Limb (tissue), 2 donors: ENCODE measurements around the gene GJC1.

Source experiments
- DNase-seq, 2 donors: peaks; one replicate each; pipeline ENCODE4 v3.0.0-alpha.2; 2016; ENCODE audit errors: extremely low spot score in 2 of 2

GJC1 gene

DNA sequence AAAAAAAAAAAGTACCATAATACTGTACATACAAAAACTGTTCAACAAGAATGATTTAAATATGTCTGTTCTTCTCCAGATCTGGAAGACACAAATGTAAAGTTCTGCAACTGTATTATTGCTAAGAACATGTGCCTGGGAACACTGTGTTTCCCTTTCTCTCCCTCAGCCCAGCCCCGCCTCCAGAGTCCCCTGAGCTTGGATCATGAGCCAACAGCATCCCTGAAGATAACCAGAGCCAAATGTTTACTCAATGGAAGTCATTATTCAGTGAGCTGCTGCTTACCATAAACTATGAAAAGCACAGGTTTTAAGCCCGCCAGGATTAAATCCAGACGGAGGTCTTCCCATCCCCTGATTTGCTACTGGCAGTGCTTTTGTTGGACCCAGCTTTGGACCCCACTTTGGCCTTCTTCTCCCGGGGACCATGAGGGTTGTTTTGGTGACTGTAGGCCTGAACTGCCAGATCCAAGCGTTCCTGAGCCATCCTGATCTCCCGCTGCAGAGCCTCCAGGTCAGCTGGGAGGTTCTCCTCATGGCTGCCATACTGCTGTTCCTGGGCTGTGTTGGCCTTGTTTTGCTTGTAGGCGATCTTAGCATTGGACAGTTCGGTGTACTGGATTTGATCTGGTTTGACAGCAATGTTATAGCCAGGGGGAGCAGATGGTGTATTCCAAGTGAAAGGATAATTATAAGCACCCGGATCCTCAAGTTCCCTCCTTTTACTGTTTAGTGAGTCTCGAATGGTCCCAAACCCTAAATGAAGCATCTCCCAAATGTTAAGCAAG lies 25.6 kb downstream of the GJC1 start:
- no peak for DNase-seq

DNA sequence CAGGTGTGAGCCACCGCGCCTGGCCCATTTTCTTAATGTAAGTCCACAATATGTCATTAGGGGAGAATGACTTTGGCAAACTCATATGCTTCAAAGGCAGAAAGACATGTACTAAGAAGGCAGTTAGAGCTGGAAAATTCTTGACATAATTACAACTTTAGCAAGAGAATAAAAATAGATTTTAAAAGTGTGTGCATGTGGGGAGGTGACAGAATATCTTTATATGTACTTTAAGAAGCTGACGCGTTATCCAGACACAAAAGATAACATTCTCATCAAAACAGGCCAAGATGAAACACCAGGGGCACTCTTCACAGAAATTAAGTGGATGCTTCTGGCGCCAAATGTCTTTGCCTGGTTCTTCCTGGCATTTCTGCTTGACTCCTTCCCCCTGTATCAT lies 28.2 kb downstream of the GJC1 start:
- no peak for DNase-seq

DNA sequence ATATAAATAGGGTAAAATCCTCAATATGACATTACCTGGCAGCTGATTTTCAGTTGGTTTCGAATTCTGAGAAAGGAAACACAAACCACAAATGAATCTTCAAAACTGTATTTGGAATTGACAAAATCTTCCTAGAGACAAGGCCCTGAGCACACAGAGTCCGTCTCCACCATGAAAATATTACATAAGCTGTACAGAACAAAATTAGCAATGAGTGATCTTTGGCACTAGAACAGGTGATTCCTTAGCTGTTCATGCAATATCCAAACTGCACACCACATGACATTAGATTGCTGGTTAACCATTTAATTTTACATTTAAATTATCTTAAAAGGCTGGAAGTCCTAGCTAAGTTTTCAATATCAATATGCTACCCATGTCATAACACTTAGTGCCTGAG lies 31.7 kb downstream of the GJC1 start:
- DNase-seq: no peak

DNA sequence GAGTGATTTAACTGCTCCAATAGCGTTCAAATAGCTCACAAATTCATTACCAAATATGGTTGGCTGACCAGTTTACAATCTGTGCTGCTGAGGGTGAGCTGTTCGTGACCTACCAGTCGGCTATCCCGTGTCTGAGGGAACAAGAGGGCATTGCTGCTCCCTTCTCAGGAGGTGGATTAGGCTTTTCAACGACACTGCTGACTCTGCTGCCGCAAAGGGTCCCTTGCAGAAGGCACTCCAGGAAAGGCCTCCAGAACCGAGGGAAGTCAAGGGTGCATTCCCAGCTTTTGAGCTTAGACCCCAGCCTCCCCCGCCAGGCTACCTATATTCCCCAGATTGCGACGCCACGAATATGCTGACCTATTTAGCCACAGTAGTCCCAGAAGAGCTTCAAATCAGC lies 32.3 kb downstream of the GJC1 start:
- no peak for DNase-seq

DNA sequence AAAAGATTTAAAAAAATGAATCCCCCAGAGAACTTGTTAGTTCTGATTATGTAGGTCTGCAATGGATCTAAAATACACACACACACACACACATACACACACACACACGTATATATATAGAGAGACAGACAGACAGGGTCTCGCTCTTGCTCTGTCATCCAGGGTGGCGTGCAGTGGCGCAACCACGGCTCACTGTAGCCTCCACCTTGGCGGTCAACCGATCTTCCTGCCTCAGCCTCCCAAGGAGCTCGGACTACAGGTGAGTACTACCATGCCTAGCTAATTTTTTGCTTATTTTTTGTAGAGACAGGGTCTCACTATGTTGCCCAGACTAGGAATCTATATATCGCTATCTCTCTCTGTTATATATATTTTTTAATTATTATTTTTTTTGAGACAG lies 33.4 kb downstream of the GJC1 start:
- DNase-seq: no peak

DNA sequence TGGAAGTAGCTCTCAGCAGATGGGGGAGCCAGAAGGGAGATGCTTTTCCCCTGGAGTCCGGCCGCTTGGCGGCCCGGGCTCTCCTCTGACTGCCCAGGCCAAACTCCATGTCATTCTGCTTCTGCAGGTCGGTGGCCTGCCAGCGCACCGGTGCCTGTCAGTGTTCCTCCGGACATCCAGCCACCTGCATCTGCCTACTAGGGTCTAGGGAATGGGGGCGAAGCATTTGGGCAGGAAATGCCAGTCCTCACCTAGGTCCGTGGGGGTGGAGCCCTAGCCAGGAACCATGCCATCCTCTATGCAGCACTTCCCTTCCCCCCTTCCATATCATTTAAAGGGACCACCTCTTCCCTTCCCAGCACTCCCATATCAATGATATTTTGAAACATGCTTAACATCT lies 34.2 kb downstream of the GJC1 start:
- no peak for DNase-seq

DNA sequence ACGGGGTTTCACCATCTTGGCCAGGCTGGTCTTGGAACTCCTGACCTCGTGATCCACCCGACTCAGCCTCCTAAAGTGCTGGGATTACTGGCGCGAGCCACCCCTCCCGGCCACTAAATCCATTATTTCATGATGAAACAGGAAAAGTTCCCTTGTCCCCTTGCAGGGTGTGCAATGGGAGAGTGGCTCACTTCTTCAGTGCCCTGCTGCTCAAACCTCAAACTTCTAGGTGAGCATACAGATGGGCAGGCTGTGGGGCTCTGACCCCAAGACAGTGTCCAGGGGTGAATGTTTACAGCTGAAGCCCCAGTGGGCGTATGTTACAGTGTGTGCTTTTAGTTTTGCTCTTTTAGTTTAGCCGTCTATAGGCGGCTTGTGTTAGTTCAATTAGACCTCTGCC lies 34.7 kb downstream of the GJC1 start:
- DNase-seq: no peak

DNA sequence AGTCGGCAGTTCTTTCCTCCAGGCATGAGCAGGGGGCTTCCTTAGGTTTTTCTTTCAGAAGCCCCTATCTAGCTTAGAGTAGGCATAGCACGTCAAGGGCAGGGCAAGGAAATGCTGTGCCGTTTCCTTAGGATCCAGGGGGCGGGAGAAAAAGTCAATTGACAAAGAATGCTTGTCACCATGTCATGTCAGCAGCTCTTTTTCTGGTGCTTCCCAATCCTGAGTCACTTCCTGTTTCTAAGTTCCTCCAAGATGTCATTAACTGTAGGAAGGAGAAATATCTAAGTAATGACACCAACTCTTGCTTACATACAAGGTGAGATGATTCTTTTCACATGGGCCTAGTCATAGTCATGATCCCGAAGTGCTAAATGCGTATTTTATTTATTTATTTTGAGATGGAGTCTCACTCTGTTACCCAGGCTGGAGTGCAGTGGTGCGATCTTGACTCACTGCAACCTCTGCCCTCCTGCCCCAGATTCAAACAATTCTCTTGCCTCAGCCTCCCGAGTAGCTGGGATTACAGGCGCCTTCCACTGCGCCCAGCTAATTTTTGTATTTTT lies 35.2 kb downstream of the GJC1 start:
- no peak for DNase-seq

DNA sequence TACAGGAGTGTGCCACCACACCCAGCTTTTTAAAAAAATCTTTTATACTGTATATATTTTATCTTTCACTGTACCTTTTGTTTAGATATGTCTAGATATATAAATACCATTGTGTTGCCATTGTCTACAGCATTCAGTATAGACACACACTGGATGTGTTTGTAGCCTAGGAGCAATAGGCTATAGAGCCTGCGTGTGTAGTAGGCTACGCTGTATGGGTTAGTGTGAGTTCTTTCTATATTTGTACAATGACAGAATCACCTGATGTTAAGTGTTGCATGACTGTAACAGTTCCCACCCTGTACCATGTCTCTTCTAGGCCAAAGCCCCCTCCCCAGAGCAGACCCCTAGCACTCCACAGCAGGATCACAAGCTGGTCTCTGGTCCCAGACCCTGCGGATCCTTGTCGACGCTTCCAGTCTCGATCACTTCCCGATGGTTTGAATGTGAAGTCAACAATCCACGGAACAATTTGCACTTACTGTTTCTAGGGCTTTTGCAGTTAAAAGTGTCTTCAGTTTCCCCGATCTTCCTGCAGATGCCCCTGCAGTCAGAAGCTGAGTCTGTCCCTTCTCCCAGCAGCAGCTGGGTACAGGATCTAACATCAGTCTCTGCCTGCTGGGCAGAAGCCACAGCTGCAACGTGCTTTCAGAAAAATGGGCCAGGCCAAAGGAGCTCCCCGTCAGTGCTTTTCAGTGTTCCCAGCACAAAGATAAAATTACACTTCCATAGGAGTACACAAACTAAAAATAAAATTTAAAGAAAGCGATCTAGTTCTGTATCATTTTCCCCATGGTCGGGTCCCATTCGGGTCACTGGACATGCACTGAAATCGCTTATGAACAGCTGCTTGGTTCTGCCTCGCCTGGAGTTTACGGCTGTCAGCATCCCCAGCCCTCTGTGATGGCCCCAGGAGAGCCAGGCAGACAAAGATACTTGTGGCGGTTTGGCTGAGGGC lies 35.9 kb downstream of the GJC1 start:
- peak; percentile 42 to 46 for DNase-seq

DNA sequence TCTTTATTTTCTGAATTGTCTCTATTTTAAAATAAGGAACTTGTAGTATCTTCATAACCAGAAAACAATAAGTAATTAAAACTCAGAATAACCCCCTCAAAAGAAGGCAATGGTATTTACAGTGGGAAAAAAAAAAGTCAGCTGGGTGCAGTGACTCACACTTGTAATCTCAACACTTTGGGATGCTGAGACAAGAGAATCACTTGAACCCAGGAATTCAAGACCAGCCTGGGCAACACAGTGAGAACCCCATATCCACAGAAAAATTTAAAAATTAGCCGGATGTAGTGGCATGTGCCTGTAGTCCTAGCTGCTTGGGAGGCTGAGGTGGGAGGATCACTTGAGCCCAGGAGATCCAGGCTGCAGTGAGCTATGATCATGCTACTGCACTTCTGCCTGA lies 37.8 kb downstream of the GJC1 start:
- DNase-seq: no peak

DNA sequence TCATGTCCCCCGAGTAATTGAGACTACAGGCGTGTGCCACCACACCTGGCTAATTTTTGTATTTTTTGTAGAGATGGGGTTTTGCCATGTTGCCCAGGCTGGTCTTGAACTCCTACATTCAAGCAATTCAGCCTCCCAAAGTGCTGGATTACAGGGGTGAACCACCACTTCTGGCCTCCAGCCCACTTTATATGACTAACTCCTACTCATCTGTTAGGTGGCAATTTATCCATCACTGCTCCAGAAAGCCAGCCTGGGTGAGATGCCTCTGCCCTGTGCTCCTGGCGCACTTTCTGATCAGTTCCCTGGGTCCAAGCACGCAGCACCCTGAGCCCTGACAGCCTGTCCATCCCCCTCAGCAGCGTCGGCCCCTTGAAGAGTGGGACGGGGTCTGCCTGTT lies 41.9 kb downstream of the GJC1 start:
- DNase-seq: no peak

DNA sequence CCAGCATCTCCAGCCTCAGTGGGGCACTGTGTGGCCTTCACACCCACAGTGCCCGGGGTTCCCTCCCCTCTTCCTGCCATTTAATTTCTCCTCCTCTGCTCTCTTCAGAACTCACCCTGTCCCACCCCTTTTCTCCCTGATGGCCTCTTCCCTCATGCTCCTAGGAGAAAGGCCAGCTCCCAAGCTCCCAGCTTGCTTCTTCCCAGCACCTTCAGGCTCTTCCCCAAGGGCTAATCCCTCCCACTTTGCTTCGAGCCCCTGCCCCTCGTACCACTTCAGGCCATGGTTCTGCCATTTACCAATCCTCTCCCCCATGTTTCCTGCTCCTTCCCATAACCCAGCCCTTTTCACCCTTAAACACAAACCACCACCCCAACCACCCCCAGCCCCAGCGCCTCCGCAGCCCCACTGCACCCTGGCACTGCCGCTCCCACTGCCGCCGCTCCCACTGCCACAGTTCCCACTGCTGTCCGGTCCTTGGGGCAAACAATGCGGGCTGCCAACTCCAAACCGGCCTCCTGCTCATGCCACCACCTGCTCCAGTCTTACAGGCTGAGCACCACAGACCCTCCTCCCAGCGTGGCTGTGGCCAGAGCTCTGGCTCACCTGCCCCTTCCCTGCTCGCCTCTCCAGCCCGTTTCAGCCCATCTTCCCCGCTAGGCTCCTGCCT lies 42.7 kb downstream of the GJC1 start:
- DNase-seq: no peak

DNA sequence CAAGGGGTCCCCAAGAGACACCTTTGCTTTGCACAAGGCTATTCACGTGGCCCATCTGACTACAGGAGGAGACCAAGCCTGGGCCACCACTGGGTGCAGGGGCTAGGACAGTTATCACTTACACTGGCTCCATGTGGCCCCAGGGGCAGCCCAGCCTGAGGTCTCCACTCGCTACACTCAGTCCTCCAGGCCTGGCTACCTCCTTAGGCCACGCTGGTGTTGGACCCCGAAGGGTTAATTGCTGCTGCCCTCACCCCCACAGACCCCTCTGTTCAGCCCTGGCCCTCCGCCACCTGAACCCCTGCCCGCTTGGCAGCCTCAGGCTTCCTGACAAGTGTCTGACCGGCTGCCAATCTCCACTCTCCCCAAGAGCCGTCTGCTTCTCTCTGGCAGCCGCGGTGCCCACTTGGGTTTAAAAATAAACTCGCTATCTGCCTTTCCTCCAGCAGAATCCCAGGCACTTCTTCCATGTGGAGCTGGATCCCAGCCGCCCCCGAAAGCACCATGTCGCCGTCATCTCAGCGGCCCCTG lies 43.5 kb downstream of the GJC1 start:
- DNase-seq: no peak

DNA sequence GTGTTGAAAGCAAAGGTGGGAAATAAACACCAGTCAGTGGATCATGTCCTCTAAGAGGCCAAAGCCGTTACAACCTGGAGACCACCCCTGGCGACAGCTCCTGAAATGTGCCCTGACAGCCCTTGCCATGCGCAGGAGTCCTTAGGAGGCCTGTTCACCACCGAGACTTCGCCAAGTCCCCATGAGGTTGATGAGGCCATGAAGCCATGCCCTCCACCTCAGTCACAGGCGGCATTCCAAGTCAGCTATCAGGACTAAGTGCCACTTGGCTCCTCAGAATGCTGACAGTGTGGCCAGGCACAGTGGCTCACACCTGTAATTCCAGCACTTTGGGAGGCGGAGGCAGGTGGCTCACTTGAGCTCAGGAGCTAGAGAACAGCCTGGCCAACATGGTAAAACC lies 44.2 kb downstream of the GJC1 start:
- DNase-seq: no peak

DNA sequence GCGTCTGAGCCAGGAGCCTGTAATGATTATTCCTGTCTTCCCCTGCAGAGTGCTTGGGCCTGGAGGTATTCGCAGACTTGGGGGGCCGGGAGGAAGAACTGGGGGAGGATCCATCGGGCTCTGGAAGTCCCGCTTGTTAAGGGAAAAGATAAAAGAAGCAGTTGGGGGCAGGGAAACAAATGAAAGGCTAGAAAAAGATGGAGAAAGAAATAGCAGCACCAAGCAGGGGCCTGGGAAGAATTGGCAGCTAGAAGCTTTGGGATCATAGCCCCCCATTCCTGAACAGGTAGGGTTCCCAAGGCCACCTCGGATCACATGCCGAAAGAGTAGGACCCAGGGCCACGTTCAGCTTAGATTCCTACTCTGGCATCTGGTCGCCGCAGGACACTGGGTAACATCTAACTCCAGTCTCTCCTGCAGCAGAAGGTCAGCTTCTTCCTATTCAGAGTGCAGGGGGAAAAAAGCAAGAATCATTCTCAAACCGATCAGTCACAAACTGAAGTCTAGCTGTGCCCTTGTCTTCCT lies 47.7 kb downstream of the GJC1 start:
- DNase-seq: peak in 1 of 2 donors; percentile 22

DNA sequence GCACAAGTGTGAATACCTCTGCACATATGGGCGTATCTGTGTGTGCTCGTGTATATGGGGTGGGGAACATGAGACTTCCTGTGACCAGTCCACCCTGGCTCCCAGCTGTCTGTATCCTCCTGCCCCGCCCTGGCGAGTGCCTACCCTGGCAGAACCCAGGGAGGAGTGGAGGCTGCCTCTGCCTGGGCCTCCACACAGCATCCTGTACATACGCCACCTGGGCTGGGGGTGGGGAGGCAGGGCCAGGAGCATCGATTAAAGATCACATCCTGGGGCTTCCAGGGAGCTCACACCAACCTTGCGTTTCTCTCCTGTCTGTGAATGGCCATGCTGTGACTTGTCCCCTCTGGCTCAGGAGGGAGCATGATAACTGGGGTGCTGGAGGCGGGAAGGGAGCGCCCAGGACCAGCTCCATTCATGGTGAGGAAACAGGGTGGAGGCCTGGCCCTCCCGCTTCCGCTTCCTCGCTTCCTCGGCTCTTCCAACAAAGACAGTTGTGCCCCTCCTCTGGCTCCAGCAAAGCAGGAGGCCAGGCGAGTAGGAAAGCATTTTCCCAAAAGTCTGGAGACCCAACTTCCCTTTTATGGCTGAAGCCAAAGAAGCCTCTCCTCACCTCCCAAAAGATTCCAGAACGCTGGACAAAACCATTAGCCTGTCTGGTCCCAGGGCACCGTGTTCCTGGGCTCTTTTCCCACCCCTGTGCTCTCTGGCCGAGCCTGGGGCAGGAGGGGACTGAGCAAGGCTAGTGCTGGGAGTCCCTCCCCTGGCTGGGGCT lies 48.3 kb downstream of the GJC1 start:
- peak; percentile 21 to 38 for DNase-seq

DNA sequence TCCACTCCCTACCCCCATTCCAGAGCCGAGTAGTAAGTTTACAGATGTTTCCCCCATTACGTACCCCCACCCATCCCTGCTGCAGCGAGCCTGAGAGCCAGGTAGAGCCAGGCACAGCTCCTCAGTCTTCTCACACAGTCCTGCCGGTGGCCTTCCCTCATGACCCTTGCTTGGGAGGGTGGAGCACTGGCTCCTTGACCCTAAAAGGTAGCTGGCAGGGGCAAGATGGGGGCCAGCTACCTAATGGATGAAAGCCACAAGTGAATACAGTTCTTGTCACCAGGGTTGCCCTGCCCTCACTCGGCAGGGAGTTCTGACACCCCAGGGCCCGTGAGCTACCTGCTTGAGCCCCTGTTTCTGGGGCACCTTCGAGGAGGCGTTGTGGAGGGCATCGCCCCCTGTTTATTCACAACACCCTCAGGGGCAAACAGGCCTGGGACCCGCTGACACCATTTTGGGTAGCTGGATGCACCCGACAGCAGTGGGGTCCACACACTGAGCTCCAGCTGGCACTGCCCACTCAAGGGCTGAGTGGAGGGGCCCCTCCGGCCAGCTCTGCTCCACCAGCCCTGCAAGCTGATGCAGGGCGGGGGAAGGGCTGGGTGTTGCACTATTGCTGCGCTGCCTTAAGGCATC lies 49.1 kb downstream of the GJC1 start:
- no peak for DNase-seq

DNA sequence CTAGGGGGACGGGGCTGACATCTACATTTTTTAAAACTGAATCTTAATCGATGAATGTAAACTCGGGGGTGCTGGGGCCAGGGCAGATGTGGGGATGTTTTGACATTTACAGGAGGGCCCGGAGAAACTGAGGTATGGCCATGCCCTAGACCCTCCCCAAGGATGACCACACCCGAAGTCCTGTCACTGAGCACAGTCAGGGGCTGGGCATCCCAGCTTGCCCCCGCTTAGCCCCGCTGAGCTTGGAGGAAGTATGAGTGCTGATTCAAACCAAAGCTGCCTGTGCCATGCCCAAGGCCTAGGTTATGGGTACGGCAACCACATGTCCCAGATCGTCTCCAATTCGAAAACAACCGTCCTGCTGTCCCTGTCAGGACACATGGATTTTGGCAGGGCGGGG lies 49.9 kb downstream of the GJC1 start:
- DNase-seq: no peak

DNA sequence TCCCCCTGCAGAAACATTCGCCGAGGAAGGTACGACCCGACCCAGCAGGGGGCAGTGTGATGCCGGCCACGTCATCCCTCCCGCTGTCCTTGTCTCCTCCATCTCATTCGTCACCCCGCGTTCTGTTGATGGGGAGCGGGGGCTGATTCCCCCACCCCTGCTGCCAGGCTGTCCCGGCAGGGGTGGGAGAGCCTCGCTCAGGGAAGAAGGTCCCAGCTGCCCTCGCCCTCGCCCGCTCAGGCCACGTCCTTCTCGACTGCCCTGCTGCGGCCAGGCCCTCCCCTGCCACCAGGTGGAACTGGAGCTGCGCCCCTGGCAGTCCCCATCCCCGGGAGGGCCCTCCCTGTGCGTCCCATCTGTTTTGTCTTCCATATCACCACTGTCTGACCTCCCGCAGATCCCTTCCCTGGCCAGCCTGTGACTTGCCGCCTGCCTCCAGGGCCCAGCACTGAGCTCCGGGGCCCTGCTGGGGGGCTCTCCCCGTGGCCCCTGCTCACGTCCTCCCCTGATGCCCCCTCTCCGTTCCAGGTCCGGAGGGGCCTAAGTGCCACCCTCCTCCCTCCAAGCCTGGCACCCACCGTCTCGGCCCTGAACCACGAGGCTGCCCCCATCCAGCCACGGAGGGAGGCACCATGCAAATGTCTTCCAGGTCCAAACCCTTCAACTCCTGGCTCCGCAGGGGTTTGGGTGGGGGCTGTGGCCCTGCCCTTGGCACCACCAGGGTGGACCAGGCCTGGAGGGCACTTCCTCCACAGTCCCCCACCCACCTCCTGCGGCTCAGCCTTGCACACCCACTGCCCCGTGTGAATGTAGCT lies 50.7 kb downstream of the GJC1 start:
- peak; percentile 84 to 90 for DNase-seq
